Peyer's patch (tissue), 4 donors: ENCODE measurements around the gene RERE. TPM values are rescaled to one million over a fixed set of nuclear protein-coding genes. Genes with fewer than 3 reads are reported as not detected.

Experiments used
- DNase-seq, 3 donors: peaks; one replicate each; pipeline ENCODE4 v3.0.0-alpha.2; 2017 to 2019
- H3K27ac ChIP-seq, 4 donors: fragments of 200-600 bp; sonication (generic); one replicate each; pipeline ENCODE4 v1.5.1; 2016 to 2019
- H3K27me3 ChIP-seq, 2 donors: fragments of 200-600 bp; sonication (generic); one replicate each; pipeline ENCODE4 v1.5.1; 2019
- H3K36me3 ChIP-seq, 3 donors: fragments of 200-600 bp; sonication (generic); one replicate each; pipeline ENCODE4 v1.5.1; 2016 to 2019
- H3K4me1 ChIP-seq, 4 donors: fragments of 200-600 bp; sonication (generic); one replicate each; pipeline ENCODE4 v1.5.1; 2016 to 2019
- H3K4me3 ChIP-seq, 4 donors: fragments of 200-600 bp; sonication (generic); 1 replicate in 3 of 4; 2 replicates in 1 of 4; pipeline ENCODE4 v1.5.1; 2016 to 2019; ENCODE audit warnings: mild to moderate bottlenecking in 1 of 4
- H3K9me3 ChIP-seq, 4 donors: fragments of 200-600 bp; sonication (generic); one replicate each; pipeline ENCODE4 v1.5.1; 2016 to 2019; ENCODE audit warnings: mild to moderate bottlenecking in 1 of 4
- POLR2A ChIP-seq, 2 donors: fragments of 450-650 bp; IDR thresholded peaks; one replicate each; pipeline ENCODE4 v1.5.1; 2017; ENCODE audit warnings: antibody characterized with exemption in 2 of 2, mild to moderate bottlenecking in 2 of 2, moderate library complexity in 2 of 2
- total RNA-seq, 4 donors: library from RNA; depleted of rRNA; stranded (reverse); fragments of >200 nt; gene quantifications; one replicate each; pipeline ENCODE4 v1.1.0, GENCODE V29; 2016
- TF ChIP-seq, protein P1 (sequence below), 6 experiments: fragments of 450-650 bp in 4 of 6; fragments of 200-600 bp in 2 of 6; sonication (generic) in 1 of 6; IDR thresholded peaks; one replicate each; pipeline ENCODE4 v1.5.1; 2017 to 2019; ENCODE audit warnings: antibody characterized with exemption in 6 of 6, mild to moderate bottlenecking in 3 of 6, moderate library complexity in 1 of 6

Gene RERE
- total RNA-seq, 4 donors from 2014 or later = 98.5 to 528 (median 110) TPM

DNA sequence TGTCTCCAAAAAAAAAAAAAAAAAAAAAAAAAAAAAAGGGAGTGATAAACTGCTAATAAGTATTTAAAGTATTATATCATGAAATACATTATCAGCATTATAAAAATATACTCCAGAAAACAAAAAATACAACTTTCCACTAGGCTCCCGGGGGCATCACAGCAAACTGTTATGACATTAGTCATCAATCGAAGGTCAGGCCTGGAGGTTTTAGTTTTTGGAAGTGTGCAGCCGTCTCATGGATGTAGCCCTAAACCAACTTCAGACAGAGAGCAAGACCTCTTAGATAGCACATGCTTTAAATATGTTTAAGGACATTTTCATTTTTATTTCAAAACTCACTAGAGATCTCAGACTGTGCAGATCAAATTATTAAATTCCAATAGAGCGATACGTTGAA is 106.3 kb downstream of the RERE start:
- TF ChIP-seq, protein P1, sequence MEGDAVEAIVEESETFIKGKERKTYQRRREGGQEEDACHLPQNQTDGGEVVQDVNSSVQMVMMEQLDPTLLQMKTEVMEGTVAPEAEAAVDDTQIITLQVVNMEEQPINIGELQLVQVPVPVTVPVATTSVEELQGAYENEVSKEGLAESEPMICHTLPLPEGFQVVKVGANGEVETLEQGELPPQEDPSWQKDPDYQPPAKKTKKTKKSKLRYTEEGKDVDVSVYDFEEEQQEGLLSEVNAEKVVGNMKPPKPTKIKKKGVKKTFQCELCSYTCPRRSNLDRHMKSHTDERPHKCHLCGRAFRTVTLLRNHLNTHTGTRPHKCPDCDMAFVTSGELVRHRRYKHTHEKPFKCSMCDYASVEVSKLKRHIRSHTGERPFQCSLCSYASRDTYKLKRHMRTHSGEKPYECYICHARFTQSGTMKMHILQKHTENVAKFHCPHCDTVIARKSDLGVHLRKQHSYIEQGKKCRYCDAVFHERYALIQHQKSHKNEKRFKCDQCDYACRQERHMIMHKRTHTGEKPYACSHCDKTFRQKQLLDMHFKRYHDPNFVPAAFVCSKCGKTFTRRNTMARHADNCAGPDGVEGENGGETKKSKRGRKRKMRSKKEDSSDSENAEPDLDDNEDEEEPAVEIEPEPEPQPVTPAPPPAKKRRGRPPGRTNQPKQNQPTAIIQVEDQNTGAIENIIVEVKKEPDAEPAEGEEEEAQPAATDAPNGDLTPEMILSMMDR (IDR thresholded peaks at IDR 0.05) = no peak
- TF ChIP-seq POLR2A (IDR thresholded peaks at IDR 0.05) = no peak
- Histone ChIP-seq H3K27ac (peak overlapping the region in 1 of 4 donors; percentile 15), H3K9me3 (no peaks in the 10 kb centered on the region), H3K4me3 (no peak overlapping the region), H3K27me3 (no peaks in the 10 kb centered on the region), H3K36me3 (no peaks in the 10 kb centered on the region), H3K4me1 (peaks cover 0 to 22% (median 7%) of the 10 kb centered on the region in 4 donors)
- DNase-seq = no peak

DNA sequence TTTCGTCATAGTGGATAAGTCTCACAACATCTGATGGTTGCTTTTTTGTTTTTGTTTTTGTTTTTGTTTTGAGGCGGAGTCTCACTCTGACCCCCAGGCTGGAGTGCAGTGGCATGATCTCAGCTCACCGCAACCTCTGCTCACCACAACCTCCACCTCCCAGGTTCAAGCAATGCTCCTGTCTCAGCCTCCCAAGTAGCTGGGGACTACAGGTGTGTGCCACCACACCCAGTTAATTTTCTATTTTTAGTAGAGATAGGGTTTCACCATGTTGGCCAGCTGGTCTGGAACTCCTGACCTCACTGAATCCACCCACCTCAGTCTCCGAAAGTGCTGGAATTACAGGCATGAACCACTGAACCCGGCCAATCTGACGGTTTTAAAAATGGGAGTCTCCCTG is 109.2 kb downstream of the RERE start:
- Histone ChIP-seq H3K27me3 (no peaks in the 10 kb centered on the region), H3K27ac (no peak overlapping the region), H3K4me3 (no peak overlapping the region), H3K4me1 (peaks cover 0 to 15% (median 6%) of the 10 kb centered on the region in 4 donors), H3K9me3 (no peaks in the 10 kb centered on the region), H3K36me3 (no peaks in the 10 kb centered on the region)
- TF ChIP-seq, protein P1 (IDR thresholded peaks at IDR 0.05) = no peak
- no peak for TF ChIP-seq POLR2A (IDR thresholded peaks at IDR 0.05)
- DNase-seq = no peak

DNA sequence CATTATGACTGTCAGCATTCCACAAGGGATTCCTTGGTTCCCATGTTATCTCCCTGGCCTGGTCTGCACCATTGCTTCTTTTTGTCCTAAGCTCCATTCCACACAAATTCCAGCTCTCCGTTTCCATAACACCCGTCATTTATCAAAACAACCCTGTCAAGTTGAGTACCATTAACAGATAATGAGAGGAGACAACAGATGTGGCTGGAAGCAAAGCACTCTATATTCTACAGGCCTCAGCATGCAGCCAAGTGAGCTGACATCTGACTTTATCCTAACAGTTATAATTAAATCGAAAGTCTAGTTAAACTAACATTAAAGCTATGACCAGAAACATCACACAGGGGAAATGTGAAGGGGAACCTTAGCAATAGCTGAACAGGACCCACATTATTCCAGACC is 110.4 kb downstream of the RERE start:
- TF ChIP-seq, protein P1 (IDR thresholded peaks at IDR 0.05) = no peak
- no peak for TF ChIP-seq POLR2A (IDR thresholded peaks at IDR 0.05)
- Histone ChIP-seq H3K27ac (no peak overlapping the region), H3K36me3 (no peaks in the 10 kb centered on the region), H3K4me1 (peaks cover 0 to 5% (median 2%) of the 10 kb centered on the region in 4 donors), H3K27me3 (no peaks in the 10 kb centered on the region), H3K4me3 (no peak overlapping the region), H3K9me3 (no peaks in the 10 kb centered on the region)
- DNase-seq = no peak

DNA sequence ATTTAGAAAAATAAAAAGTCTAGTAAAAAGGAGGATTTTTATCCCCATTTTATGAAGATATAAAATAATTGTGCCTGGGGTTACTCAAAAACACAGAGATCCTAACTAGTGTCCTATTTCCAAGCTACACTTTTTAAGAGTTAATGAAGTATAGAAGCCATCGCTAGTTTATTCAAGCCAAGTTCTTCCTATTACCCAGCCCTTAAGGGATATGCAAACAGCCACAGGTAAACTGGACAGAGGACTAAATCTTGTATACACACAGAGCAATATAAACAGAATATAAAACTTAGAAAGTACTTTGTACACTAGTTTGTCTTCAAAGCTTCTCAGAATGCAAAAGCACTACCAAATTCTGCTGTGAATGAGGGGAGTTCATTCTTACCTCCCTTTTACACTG is 111.1 kb downstream of the RERE start:
- no peaks in the 10 kb centered on the region for H3K27me3 ChIP-seq
- no peaks in the 10 kb centered on the region for H3K9me3 ChIP-seq
- H3K4me3 ChIP-seq = no peak overlapping the region
- H3K4me1 ChIP-seq = peaks cover 0 to 10% (median 5%) of the 10 kb centered on the region in 4 donors
- TF ChIP-seq, protein P1 (IDR thresholded peaks at IDR 0.05) = no peak
- TF ChIP-seq POLR2A (IDR thresholded peaks at IDR 0.05) = no peak
- no peaks in the 10 kb centered on the region for H3K36me3 ChIP-seq
- H3K27ac ChIP-seq = no peak overlapping the region
- DNase-seq = no peak

DNA sequence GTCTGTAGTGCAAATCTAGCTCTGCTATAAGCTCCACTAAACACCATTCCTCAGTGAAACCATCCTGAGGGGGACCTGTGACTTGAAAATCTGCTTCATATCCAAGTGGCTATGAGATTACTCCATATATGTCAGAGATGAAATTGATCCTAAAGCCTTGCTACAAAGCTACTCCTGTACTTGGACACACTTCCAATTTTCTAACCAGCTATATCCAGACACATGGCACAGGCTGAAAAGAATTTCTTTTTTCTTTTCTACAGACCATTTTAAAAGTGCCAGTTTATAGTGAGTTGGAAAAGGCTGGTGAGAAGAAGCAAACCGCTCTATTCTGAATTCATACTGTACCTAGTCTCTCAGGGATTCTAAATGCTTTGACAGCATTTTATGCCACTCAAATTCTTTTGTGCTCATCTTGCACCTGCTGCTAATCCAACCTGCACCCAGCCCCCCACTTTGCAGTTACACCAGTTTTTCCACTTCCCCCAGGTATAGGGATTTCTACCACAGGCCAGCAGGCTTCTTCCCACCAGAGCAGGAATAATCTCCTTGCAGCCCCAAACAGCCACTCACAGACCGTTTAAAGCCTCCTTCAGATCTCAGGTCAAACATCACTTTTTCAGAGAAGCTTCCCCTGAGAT is 112.5 kb downstream of the RERE start:
- Histone ChIP-seq H3K27me3 (no peaks in the 10 kb centered on the region), H3K4me3 (no peak overlapping the region), H3K36me3 (no peaks in the 10 kb centered on the region), H3K4me1 (peaks cover 0 to 21% (median 5%) of the 10 kb centered on the region in 4 donors), H3K27ac (no peak overlapping the region), H3K9me3 (no peaks in the 10 kb centered on the region)
- no peak for TF ChIP-seq POLR2A (IDR thresholded peaks at IDR 0.05)
- TF ChIP-seq, protein P1 (IDR thresholded peaks at IDR 0.05) = no peak
- no peak for DNase-seq
